GM10266 (cell line): ENCODE measurements around the gene SRSF7.

ENCODE experiments used
- DNase-seq: peaks from one replicate; pipeline ENCODE4 v3.0.0; 2012; ENCODE audit errors: extremely low spot score
- TF ChIP-seq, protein P1 (sequence below): IDR thresholded peaks from 2 replicates; pipeline ENCODE4 v1.5.1; 2012; ENCODE audit warnings: mild to moderate bottlenecking, low read depth; ENCODE audit not compliant: control insufficient read depth, insufficient read depth; ENCODE audit errors: missing control alignments

The SRSF7 gene

GRCh38 chr2:38731090-38731489 is 20.1 kb downstream of the SRSF7 start:
- TF ChIP-seq, protein P1, sequence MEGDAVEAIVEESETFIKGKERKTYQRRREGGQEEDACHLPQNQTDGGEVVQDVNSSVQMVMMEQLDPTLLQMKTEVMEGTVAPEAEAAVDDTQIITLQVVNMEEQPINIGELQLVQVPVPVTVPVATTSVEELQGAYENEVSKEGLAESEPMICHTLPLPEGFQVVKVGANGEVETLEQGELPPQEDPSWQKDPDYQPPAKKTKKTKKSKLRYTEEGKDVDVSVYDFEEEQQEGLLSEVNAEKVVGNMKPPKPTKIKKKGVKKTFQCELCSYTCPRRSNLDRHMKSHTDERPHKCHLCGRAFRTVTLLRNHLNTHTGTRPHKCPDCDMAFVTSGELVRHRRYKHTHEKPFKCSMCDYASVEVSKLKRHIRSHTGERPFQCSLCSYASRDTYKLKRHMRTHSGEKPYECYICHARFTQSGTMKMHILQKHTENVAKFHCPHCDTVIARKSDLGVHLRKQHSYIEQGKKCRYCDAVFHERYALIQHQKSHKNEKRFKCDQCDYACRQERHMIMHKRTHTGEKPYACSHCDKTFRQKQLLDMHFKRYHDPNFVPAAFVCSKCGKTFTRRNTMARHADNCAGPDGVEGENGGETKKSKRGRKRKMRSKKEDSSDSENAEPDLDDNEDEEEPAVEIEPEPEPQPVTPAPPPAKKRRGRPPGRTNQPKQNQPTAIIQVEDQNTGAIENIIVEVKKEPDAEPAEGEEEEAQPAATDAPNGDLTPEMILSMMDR, result no peak
- DNase-seq, result no peak

DNA sequence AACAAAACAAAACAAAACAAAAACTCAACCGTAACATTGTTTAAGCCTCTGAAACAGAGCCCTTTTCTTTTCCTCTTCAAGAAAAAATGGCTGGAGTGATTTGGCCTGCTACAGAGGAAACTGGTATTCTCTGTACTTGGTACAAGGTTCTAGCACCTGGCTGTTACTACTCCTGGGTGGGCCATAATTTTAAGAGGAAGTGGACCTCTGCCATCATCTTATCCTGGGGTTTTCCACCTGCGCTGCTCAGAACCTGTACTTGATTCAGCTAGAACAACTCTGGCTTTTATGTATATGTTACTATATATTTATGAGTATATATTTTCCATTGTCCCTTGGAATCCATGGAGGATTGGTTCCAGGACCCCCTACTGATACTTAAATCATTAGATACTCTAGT is 22.5 kb downstream of the SRSF7 start:
- DNase-seq, result no peak
- TF ChIP-seq, protein P1, result no peak

- no peak for DNase-seq
- TF ChIP-seq, protein P1, result no peak
Measured at GRCh38 chr2:38727661-38728060, 23.5 kb downstream of the SRSF7 start.

DNA sequence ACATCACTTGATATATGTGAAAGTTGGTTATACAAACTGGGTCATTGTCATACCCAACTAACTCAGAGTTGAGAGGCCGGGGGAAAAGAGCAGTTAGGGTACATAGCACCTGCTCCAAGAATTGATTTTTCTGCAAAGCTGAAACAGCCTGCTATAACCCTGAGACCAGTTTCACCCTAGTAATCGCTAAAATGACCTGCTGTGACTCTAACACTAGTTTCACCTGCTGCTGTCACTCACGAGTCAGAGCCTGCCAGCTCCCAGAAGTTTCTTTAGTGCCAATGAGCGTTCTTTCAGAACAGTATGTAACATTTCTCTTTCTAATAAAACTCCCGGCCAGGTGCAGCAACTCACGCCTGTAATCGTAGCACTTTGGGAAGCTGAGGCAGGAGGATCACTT is 28.0 kb downstream of the SRSF7 start:
- TF ChIP-seq, protein P1, result no peak
- peak; percentile 25 for DNase-seq

DNA sequence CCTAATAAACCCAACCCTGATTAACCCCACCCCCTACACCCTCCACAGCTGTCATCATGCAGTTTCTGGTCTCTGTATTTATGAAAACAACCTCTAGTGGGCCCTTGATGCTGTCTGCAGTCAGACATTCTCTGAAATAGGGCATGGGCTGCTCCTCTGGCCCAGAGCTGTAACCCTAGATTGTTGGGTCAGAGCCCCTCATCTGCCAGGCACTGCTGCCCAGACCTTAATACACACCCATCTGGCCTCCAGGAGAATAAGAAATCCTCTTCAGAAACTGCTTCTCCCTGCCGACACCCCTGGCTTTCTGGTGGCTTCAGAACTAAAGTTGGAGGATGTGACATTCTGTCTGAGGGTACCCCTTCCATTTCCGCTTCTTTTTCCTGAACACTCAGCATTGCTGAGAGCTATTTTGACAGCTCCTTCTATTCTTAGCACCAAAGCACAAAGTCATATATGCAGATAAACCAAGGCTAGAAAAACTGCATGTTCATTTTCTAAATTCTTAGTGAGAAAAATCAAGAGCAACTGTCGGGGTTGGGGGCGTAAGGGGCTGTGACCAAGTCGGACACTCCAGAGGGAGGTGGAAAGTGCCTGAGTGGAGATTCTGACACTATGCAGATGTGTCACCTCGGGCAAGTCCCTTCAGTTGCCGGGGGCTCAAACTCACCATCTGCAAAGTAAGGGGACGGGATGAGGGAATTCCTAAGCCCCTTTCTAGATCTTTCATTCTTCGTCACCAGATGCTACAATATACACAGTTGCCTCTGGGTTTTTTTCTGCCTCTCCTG is 28.7 kb downstream of the SRSF7 start:
- DNase-seq, result peak; percentile 38
- TF ChIP-seq, protein P1, result peak; percentile 26

DNA sequence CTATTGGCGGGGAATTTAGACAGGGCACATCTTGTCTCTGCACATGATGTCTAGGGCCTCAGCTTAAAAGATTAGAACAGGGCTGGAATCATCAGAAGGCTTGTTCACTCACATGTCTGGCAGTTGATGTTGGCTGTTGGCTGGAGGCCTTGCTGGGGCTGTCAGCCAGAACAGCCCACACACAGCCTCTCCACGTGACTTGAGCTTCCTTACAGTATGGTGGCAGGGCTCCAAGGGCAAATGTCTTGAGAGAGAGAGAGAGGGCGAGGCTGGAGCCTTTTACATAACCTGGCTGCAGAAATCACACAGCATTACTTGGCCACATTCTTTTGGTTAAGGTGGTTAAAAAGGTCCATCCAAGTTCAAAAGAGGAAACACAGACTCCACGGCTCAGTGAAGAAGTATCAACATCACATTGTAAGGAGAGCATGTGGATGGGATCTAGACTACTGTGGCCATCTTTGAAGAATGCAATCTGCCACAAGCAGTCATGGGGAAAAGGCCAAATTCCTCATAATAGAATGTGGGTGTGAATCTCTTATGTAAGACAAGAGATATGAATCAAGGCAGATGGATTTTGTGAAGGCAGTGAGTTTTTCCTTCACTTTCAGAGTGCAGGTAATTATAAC is 30.4 kb downstream of the SRSF7 start:
- DNase-seq, result no peak
- TF ChIP-seq, protein P1, result no peak

DNA sequence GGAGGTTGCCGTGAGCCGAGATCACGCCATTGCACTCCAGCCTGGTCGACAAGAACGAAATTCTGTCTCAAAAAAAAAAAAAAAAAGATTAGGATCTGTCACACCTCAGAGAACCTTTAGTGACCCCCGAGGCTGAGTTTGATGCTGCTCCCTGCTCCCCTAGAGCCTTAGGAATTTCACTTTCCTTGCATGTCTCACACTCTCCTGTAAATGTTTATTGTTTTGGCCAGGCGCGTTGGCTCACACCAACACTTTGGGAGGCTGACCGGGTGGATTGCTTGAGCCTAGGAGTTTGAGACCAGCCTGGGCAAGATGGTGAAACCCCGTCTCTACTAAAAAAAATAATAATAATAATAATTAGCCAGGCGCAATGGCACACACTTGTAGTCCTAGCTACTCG is 31.5 kb downstream of the SRSF7 start:
- TF ChIP-seq, protein P1, result no peak
- no peak for DNase-seq
